Measurements from ENCODE around the gene STMP1. TPM values are rescaled to one million over a fixed set of nuclear protein-coding genes. Genes with fewer than 3 reads are reported as not detected.

Gene STMP1
- total RNA-seq, 1 experiment from 2014 or later: 26.1 TPM

DNA sequence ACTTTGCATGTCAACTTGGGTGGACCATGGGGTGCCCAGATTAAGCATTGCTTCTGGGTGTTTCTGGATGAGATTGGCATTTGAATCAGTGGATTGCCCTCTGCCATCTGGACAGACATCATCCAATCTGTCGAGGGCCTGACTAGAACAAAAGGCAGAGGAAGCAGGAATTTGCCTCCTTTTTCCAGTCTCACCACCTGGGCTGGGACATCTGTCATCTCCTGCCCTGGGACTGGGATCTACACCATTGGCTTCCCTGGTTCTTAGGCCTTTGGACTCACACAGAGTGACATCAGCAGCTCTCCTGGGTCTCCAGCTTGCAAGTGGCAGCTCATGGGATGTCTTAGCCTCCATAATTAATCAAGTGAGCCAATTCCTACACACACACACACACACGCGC is 55.4 kb downstream of the STMP1 start:
- H3K27me3 Mint-ChIP-seq (ENCODE audit: low read depth): no peaks in the 10 kb centered on the region
- H3K27ac Mint-ChIP-seq: no peak overlapping the region
- no peak for DNase-seq (ENCODE audit: low spot score)
- H3K4me1 Mint-ChIP-seq: peaks cover 16% of the 10 kb centered on the region
- POLR2A ChIA-PET: no interaction called here
- no peaks in the 10 kb centered on the region for H3K9me3 Mint-ChIP-seq
- H3K36me3 Mint-ChIP-seq: no peaks in the 10 kb centered on the region
- CTCF ChIA-PET: interaction anchor here (1.1 to 1.6 kb wide), 2 partner anchors 10 to 13 kb away, joined by 3 to 4 read pairs; partner anchors contain the start of gene SLC13A4
- no peak overlapping the region for H3K4me3 Mint-ChIP-seq
- TF ChIP-seq, protein P1, sequence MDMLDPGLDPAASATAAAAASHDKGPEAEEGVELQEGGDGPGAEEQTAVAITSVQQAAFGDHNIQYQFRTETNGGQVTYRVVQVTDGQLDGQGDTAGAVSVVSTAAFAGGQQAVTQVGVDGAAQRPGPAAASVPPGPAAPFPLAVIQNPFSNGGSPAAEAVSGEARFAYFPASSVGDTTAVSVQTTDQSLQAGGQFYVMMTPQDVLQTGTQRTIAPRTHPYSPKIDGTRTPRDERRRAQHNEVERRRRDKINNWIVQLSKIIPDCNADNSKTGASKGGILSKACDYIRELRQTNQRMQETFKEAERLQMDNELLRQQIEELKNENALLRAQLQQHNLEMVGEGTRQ (CRISPR knock-in tag; IDR thresholded peaks at IDR 0.05): no peak
- TF ChIP-seq RELA (CRISPR knock-in tag; IDR thresholded peaks at IDR 0.05; ENCODE audit: borderline replicate concordance) (no peak), NR2C2 (CRISPR knock-in tag; IDR thresholded peaks at IDR 0.05) (no peak), ZNF219 (CRISPR knock-in tag; IDR thresholded peaks at IDR 0.05; ENCODE audit: borderline replicate concordance) (no peak), IRF2 (CRISPR knock-in tag; IDR thresholded peaks at IDR 0.05; ENCODE audit: borderline replicate concordance, low read depth) (no peak), GABPB1 (CRISPR knock-in tag; IDR thresholded peaks at IDR 0.05) (no peak), ZNF263 (CRISPR knock-in tag; IDR thresholded peaks at IDR 0.05; ENCODE audit: low read depth) (no peak)
- TF ChIP-seq, protein P2, sequence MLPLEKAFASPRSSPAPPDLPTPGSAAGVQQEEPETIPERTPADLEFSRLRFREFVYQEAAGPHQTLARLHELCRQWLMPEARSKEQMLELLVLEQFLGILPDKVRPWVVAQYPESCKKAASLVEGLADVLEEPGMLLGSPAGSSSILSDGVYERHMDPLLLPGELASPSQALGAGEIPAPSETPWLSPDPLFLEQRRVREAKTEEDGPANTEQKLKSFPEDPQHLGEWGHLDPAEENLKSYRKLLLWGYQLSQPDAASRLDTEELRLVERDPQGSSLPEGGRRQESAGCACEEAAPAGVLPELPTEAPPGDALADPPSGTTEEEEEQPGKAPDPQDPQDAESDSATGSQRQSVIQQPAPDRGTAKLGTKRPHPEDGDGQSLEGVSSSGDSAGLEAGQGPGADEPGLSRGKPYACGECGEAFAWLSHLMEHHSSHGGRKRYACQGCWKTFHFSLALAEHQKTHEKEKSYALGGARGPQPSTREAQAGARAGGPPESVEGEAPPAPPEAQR (CRISPR knock-in tag; IDR thresholded peaks at IDR 0.05): no peak
- TF ChIP-seq, protein P3, sequence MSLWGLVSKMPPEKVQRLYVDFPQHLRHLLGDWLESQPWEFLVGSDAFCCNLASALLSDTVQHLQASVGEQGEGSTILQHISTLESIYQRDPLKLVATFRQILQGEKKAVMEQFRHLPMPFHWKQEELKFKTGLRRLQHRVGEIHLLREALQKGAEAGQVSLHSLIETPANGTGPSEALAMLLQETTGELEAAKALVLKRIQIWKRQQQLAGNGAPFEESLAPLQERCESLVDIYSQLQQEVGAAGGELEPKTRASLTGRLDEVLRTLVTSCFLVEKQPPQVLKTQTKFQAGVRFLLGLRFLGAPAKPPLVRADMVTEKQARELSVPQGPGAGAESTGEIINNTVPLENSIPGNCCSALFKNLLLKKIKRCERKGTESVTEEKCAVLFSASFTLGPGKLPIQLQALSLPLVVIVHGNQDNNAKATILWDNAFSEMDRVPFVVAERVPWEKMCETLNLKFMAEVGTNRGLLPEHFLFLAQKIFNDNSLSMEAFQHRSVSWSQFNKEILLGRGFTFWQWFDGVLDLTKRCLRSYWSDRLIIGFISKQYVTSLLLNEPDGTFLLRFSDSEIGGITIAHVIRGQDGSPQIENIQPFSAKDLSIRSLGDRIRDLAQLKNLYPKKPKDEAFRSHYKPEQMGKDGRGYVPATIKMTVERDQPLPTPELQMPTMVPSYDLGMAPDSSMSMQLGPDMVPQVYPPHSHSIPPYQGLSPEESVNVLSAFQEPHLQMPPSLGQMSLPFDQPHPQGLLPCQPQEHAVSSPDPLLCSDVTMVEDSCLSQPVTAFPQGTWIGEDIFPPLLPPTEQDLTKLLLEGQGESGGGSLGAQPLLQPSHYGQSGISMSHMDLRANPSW (CRISPR knock-in tag; conservative IDR thresholded peaks at IDR 0.05; ENCODE audit: low read depth): no peak
- TF ChIP-seq, protein P4, sequence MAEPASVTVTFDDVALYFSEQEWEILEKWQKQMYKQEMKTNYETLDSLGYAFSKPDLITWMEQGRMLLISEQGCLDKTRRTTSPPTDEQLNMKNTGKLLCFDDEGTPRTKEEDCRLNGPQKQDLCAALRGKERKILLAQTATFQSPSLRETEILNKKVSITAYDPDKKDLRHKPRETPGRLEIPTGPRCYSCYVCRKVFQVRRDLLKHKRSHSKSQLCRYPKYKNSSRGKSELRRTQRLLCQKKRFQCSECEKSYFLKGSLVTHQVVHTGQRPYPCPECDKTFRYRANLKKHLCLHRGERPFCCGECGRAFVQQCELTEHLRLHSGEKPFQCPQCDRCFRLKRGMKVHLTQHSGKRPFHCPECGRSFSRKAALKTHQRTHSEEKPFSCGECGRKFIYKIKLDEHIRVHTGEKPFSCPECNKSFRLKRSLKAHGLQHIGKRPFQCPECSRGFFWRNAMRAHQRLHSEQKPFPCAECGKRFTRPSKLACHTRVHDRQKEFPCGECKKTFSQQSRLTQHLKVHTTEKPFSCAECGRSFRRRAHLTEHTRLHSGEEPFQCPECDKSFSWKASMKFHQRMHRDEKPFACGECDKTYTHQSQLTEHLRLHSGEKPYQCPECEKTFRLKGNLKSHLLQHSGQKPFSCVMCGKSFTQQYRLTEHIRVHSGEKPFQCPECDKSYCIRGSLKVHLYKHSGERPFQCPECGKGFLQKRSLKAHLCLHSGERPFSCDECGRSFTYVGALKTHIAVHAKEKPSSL (CRISPR knock-in tag; conservative IDR thresholded peaks at IDR 0.05): no peak
- ATAC-seq: no peak

DNA sequence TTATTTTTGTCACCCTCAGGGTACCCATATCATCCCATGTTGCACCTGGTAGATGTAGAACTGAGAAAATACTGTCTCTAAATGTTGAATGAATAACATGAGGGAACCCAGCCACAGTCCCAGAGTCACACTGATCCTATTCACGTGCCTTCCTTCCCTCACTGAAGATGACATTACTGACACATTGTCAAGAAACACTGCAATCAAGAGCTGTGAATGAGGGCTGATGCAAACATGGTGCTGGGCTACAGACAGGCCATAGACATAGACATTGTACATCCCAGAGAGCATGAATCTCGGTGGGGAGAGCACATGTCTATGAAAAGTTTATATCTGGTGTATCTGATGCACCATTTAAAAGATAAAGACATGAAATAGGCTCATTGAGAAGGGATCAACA is 55.9 kb downstream of the STMP1 start:
- no peaks in the 10 kb centered on the region for H3K36me3 Mint-ChIP-seq
- POLR2A ChIA-PET: interaction anchor here (1.2 kb wide), 1 partner anchor 10 kb away, joined by 4 read pairs; the partner anchor contains the start of gene SLC13A4
- ATAC-seq (no peak), DNase-seq (ENCODE audit: low spot score) (no peak)
- CTCF ChIA-PET: interaction anchor here (0.5 to 1.1 kb wide), 2 partner anchors 10 to 76 kb away, joined by 3 to 4 read pairs; partner anchors contain the start of gene SLC13A4
- peaks cover 11% of the 10 kb centered on the region for H3K4me1 Mint-ChIP-seq
- no peaks in the 10 kb centered on the region for H3K9me3 Mint-ChIP-seq
- H3K27me3 Mint-ChIP-seq (ENCODE audit: low read depth): no peaks in the 10 kb centered on the region
- TF ChIP-seq, protein P1 (CRISPR knock-in tag; IDR thresholded peaks at IDR 0.05): no peak
- TF ChIP-seq GRHL2 (CRISPR knock-in tag; IDR thresholded peaks at IDR 0.05; ENCODE audit: insufficient replicate concordance, severe bottlenecking) (no peak), JUN (CRISPR knock-in tag; IDR thresholded peaks at IDR 0.05) (no peak), TEAD1 (CRISPR knock-in tag; IDR thresholded peaks at IDR 0.05) (no peak), OVOL2 (CRISPR knock-in tag; IDR thresholded peaks at IDR 0.05; ENCODE audit: borderline replicate concordance) (no peak), MYBL2 (CRISPR knock-in tag; IDR thresholded peaks at IDR 0.05) (no peak), RORB (CRISPR knock-in tag; IDR thresholded peaks at IDR 0.05) (no peak)
- TF ChIP-seq, protein P5, sequence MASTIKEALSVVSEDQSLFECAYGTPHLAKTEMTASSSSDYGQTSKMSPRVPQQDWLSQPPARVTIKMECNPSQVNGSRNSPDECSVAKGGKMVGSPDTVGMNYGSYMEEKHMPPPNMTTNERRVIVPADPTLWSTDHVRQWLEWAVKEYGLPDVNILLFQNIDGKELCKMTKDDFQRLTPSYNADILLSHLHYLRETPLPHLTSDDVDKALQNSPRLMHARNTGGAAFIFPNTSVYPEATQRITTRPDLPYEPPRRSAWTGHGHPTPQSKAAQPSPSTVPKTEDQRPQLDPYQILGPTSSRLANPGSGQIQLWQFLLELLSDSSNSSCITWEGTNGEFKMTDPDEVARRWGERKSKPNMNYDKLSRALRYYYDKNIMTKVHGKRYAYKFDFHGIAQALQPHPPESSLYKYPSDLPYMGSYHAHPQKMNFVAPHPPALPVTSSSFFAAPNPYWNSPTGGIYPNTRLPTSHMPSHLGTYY (CRISPR knock-in tag; IDR thresholded peaks at IDR 0.05): no peak
- TF ChIP-seq, protein P6, sequence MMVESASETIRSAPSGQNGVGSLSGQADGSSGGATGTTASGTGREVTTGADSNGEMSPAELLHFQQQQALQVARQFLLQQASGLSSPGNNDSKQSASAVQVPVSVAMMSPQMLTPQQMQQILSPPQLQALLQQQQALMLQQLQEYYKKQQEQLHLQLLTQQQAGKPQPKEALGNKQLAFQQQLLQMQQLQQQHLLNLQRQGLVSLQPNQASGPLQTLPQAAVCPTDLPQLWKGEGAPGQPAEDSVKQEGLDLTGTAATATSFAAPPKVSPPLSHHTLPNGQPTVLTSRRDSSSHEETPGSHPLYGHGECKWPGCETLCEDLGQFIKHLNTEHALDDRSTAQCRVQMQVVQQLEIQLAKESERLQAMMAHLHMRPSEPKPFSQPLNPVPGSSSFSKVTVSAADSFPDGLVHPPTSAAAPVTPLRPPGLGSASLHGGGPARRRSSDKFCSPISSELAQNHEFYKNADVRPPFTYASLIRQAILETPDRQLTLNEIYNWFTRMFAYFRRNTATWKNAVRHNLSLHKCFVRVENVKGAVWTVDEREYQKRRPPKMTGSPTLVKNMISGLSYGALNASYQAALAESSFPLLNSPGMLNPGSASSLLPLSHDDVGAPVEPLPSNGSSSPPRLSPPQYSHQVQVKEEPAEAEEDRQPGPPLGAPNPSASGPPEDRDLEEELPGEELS (CRISPR knock-in tag; IDR thresholded peaks at IDR 0.05): no peak
- H3K27ac Mint-ChIP-seq: no peak overlapping the region
- no peak overlapping the region for H3K4me3 Mint-ChIP-seq

Data from WTC11 (cell line).